ENCODE results near the gene ARL3. TPM values are rescaled to one million over a fixed set of nuclear protein-coding genes. Genes with fewer than 3 reads are reported as not detected.

The ARL3 gene
- total and polyA plus RNA-seq, 2 of the 4 experiments (the other 2 are of a cell fraction) = 5.0 to 14.3 TPM

- no peak for TF ChIP-seq CHD1 (IDR thresholded peaks at IDR 0.05; ENCODE audit: low read depth, low read length)
Observed at GRCh38 chr10:102650655-102651454, 63.3 kb downstream of the ARL3 start (continued).

GRCh38 chr10:102649797-102650654, 64.2 kb downstream of the ARL3 start:
- no peak overlapping the region for H2BK20ac ChIP-seq (ENCODE audit: low read depth, low read length)
- H3K18ac ChIP-seq (ENCODE audit: low read depth, low read length) = no peak overlapping the region
- H3K79me1 ChIP-seq (ENCODE audit: low read depth in 1 of 2, low read length in 2 of 2) = peaks cover 10 to 90% of the 10 kb centered on the region in 2 experiments; a peak in 3 of 4 replicates
- no TSS peak for BruUV-seq (replicated peaks)
- intact Hi-C loops (cut with micrococcal nuclease) (loop anchor here (10.0 kb wide), 1 partner anchor 255 kb away; the partner anchor contains the start of gene NFKB2), in situ Hi-C loops (cut with MboI; ENCODE audit: low sequenced_read_pairs) (no loop called here), dilution Hi-C loops (cut with HindIII; ENCODE audit: low sequenced_read_pairs, unreplicated experiment) (no loop called here)
- H3K4me1 ChIP-seq (ENCODE audit: control insufficient read depth, insufficient read depth, low read length) = peaks cover 40% of the 10 kb centered on the region
- ChIA-PET POLR2A (ENCODE audit: unreplicated experiment) (no interaction called here), CTCF (no interaction called here)
- H2BK5ac ChIP-seq (ENCODE audit: low read depth, low read length, poor library complexity, severe bottlenecking) = peak overlapping the region; percentile 15
- DNase-seq = no peak
- peaks cover 100% of the 10 kb centered on the region for H4K20me1 ChIP-seq (ENCODE audit: insufficient read depth, low read length)
- peak overlapping the region; percentile 32; the same call in 1 of the 2 replicates for H3K9ac ChIP-seq (ENCODE audit: low read depth, low read length)
- no peak overlapping the region for H2BK15ac ChIP-seq (ENCODE audit: low read depth, low read length)
- ATAC-seq (ENCODE audit: low read depth) = no peak
- H4K5ac ChIP-seq (ENCODE audit: low read depth, low read length) = no peak overlapping the region
- H3K23ac ChIP-seq (ENCODE audit: low read depth, low read length) = 0 out of 2 replicates have a peak overlapping the region, but pooled peaks have one; percentile 26
- H2BK120ac ChIP-seq (ENCODE audit: low read depth, low read length) = no peak overlapping the region
- peaks cover 48% of the 10 kb centered on the region for H3K9me1 ChIP-seq (ENCODE audit: insufficient read depth, low read length)
- H3K14ac ChIP-seq (replicated peaks; ENCODE audit: low read depth, low read length) = 0 out of 2 replicates have a peak overlapping the region, but pooled peaks have one; percentile 37
- H2AFZ ChIP-seq (replicated peaks; ENCODE audit: low read length, poor library complexity) = no peak overlapping the region
- H3K36me3 ChIP-seq (ENCODE audit: control insufficient read depth, insufficient read depth, low read length) = peaks cover 45% of the 10 kb centered on the region
- H3K56ac ChIP-seq (ENCODE audit: extremely low read depth, insufficient read depth, low read length) = no peak overlapping the region
- 76% methylated on average over 2 of the region's 12 CpGs; no CpG with 5 or more reads in 1 of the 2 experiments for WGBS, 2 experiments (ENCODE audit: extremely low coverage in 2 of 2, insufficient read length in 1 of 2)
- H4K8ac ChIP-seq (ENCODE audit: low read depth in 2 of 2, low read length in 2 of 2) = no peak overlapping the region; a peak in 1 of 4 replicates
- 0 out of 2 replicates have a peak overlapping the region, but pooled peaks have one; percentile 6 for H3K4me3 ChIP-seq (ENCODE audit: insufficient read depth, low read depth, low read length)
- TF ChIP-seq MXI1 (IDR thresholded peaks at IDR 0.05; ENCODE audit: borderline replicate concordance, low read depth, low read length) (no peak), CHD1 (IDR thresholded peaks at IDR 0.05; ENCODE audit: low read depth, low read length) (no peak), NFE2L2 (IDR thresholded peaks at IDR 0.05; ENCODE audit: low read depth, low read length) (no peak), RFX5 (IDR thresholded peaks at IDR 0.05; ENCODE audit: low read depth, low read length) (no peak), BHLHE40 (IDR thresholded peaks at IDR 0.05; ENCODE audit: low read depth, low read length) (no peak), CEBPB (IDR thresholded peaks at IDR 0.05; ENCODE audit: low read depth, low read length) (no peak), POLR2A (IDR thresholded peaks at IDR 0.05; ENCODE audit: low read depth, low read length) (no peak), RCOR1 (IDR thresholded peaks at IDR 0.05; ENCODE audit: insufficient replicate concordance, low read length) (no peak), CTCF (conservative IDR thresholded peaks at IDR 0.05; ENCODE audit: low read depth, low read length) (no peak)
- H3K4ac ChIP-seq (ENCODE audit: low read depth, low read length) = peak overlapping the region; percentile 26; the same call in 1 of the 2 replicates
- H3K4me2 ChIP-seq (ENCODE audit: low read depth, low read length) = peak overlapping the region; percentile 81; the same call in 1 of the 2 replicates
- peak overlapping the region; percentile 38 for H3K27ac ChIP-seq (ENCODE audit: insufficient read depth, low read length)
- peak overlapping the region; percentile 23 for H2AK9ac ChIP-seq (replicated peaks; ENCODE audit: low read depth, low read length, poor library complexity)
- H2AK5ac ChIP-seq (ENCODE audit: low read depth, low read length) = peak overlapping the region; percentile 9; the same call in 1 of the 2 replicates
- no peaks in the 10 kb centered on the region for H3K9me3 ChIP-seq (ENCODE audit: control insufficient read depth, insufficient read depth, low read length)
- H4K91ac ChIP-seq (ENCODE audit: insufficient read depth, low read depth, low read length) = no peak overlapping the region; the same call in 1 of the 2 replicates
- no peaks in the 10 kb centered on the region for H3K27me3 ChIP-seq (ENCODE audit: control insufficient read depth, insufficient read depth, low read length)

Measured in IMR-90 (cell line).